GM18873 (cell line): ENCODE measurements around the gene CCS.
"Not testable (repeated sequence)": the region's sequence is repeated elsewhere in the genome, so short reads cannot be mapped to it uniquely, and the experiment has no call there.

Experiments
- ATAC-seq: cut with Tn5 transposase; IDR thresholded peaks from one replicate; pipeline ENCODE4 v1.9.1; 2021; ENCODE audit warnings: mild to moderate bottlenecking, moderate library complexity, moderate number of reproducible peaks; ENCODE audit not compliant: unreplicated experiment, low FRiP score

CCS gene

DNA sequence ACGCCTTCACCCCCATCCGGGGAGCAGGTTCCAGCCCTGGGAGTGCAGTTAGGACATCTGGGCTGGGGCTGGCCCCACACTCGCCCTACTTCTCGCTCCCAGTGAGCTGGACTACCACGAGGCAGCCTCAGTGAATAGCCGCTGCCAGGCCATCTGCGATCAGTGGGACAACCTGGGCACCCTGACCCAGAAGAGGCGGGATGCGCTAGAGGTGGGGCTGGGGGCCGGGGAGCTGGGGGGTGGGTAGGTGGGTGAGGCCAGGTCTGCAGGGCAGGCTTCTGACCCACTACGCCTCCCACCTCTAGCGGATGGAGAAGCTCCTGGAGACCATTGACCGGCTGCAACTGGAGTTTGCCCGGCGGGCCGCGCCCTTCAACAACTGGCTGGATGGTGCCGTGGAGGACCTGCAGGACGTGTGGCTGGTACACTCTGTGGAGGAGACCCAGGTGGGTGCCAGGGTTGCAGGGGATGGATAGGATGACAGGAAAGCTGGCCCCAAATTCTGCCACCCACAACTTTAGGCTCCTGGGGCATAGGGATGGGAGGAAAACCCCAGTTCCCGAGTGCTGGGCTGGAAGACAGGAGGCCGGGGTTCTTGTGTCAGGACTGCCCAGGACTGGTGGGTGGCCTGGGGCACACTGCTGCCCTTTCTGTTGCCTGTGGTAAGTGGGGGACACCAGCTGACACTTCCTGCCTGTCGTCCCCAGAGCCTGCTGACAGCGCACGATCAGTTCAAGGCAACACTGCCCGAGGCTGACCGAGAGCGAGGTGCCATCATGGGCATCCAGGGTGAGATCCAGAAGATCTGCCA, 32.9 kb upstream of the CCS start:
- ATAC-seq = no peak

DNA sequence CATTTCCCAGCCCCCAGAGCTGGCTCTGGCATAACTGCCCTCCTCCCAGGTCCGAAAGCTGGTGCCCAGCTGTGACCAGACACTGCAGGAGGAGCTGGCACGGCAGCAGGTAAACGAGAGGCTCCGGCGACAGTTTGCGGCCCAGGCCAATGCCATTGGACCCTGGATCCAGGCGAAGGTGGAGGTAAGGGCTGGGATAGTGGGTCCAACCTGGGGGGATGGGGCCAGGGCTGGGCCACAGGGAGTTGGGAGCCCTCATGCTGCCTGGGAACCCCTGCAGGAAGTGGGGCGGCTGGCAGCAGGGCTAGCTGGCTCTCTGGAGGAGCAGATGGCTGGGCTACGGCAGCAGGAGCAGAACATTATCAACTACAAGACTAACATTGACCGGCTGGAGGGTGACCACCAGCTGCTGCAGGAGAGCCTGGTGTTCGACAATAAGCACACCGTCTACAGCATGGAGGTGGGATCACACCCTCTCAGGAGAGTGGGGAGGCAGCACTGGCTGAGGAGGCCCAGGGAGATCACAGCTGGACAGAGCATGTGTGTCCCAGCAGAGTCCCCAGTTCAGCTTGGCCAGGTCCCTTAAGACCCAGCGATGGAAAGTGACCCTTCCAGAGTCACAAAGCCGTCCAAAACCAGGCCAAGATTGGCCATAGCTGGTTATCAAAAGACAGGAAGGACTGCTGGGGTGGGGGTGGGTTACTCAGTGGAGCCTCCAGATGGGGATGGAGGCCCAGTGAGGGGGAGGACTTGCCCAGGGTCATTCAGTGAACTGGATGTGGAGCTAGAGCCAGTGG, 31.6 kb upstream of the CCS start:
- no peak for ATAC-seq

- ATAC-seq = no peak
Measured at GRCh38 chr11:66561975-66562248, 31.1 kb upstream of the CCS start.

- no peak for ATAC-seq
Measured at GRCh38 chr11:66562275-66562674, 30.7 kb upstream of the CCS start.

DNA sequence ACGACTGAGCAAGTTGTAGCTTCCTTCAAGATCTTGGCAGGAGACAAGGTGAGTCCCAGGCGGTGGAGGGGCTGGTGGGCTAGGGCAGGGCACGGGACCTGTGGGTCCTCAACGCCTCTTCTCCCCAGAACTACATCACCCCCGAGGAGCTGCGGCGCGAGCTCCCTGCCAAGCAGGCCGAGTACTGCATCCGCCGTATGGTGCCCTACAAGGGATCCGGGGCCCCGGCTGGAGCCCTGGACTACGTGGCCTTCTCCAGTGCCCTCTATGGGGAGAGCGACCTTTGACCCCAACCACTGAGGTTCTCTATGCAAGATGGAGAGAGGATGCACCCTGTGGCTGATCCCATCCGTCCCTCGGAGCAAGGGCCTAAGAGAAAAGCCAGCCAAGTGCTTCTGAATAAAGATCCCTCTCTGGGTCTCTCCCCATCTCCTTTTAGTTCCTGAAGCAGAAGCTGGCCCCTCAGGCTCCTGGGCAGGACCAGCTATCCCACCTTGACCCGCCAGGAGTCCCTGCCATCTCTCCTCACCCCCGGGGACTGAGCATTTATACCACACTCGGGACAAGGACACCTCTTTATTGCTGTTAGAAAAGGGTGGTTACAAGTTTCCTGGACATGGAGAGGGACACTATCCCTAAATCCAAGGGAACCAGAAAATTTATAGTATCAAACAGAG, 29.9 kb upstream of the CCS start:
- no peak for ATAC-seq

DNA sequence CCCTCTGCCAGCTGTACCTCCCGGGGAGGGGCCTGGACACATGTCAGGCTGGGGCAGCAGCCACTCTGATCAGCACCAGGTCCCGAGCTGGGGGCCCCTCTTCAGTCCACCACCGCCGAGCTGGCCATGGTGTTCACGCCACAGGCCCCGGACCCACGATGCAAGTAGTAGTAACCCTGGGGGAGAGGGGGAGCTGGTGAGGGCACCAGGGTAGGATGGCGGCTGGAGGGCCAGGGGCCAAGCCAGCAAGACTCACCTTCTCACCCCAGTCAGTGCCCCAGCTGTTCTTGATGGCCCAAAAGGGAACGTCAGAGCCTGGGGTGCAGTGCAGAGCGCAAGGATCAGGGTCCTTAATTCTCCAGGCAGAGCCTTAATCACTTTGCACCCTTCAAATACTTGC, 29.2 kb upstream of the CCS start:
- ATAC-seq = no peak

- ATAC-seq = no peak
Measured at GRCh38 chr11:66564538-66564937, 28.4 kb upstream of the CCS start.

- ATAC-seq = no peak
Measured at GRCh38 chr11:66564984-66565383, 28.0 kb upstream of the CCS start.

DNA sequence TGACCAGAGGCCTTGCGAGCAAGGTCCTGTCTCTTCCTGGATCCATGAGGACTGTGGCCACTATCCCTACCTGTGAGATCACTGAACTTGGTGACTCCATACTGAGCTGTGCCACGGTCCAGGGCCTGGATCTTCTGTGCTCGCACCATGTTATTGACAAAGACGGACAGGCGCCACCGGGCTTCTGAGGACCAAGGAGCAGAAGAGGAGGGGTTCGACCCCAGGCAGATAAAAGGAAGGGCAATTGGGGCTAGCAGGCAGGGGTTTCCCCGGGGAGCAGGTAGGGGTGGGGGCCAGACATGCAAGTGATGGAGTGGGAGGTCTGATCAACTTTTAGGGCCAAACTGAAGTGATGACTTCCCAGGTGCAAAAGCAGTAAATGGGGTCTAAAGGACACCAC, 26.8 kb upstream of the CCS start:
- ATAC-seq = no peak

DNA sequence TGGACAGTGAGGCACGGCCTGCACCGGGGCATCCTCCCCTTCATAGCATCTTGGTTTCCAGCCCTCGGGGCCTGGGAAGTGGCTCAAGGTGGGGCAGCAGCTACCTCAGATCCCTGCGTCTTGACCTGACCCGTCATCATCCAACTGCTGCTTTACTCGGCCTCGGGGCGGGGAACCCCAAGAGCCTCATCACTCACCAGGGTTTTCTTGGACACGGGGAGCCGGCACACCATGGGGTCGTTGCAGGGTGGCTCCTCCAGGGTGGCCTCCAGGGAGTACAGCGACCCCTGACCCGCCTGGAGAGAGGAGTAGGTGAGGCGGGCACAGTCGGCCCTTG, 25.2 kb upstream of the CCS start:
- no peak for ATAC-seq

DNA sequence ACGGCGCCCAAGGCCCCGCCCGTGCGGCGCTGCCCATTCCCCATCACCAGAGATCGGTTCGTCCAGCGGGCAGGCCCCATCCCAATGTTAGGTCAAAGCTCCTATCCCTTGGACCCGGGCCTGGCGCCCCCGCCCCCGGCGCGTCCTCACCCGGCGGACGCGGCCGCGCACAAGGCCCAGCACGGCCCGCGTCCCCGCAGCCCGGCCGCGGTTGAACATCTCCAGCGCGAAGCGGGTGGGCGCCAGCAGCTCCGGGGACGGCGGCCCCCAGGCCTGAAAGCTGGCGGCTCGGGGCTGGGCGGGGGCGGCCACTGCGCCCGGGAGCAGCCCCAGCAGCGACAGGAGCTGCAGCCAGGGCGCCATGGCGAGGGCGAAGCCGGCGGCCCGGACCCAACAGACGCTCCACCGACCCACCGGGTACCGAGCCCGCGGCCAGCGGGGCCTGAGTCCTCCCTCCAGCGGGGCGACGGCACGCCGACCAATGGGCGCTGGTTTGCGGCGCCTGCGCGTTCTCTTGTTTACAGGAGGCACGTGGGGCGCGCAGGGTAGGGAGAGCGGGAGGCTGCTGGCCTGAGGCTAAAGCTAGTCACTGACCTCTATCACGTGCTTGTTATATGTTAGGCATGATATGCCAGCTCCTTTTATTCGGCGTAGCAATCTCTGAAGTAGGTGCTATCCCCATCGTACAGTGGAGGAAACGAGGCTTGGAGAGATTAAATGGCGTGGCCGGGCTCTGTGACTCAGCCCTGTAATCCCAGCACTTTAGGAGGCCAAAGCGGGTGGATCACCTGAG, 24.7 kb upstream of the CCS start, which contains the start of gene CTSF:
TSS of gene CTSF (minus strand) at position 483 of the 793 bp plus-strand sequence. CDS start at position 363, 120 bp downstream.
- no peak for ATAC-seq

GRCh38 chr11:66569076-66569475, 23.9 kb upstream of the CCS start:
- ATAC-seq = no peak

DNA sequence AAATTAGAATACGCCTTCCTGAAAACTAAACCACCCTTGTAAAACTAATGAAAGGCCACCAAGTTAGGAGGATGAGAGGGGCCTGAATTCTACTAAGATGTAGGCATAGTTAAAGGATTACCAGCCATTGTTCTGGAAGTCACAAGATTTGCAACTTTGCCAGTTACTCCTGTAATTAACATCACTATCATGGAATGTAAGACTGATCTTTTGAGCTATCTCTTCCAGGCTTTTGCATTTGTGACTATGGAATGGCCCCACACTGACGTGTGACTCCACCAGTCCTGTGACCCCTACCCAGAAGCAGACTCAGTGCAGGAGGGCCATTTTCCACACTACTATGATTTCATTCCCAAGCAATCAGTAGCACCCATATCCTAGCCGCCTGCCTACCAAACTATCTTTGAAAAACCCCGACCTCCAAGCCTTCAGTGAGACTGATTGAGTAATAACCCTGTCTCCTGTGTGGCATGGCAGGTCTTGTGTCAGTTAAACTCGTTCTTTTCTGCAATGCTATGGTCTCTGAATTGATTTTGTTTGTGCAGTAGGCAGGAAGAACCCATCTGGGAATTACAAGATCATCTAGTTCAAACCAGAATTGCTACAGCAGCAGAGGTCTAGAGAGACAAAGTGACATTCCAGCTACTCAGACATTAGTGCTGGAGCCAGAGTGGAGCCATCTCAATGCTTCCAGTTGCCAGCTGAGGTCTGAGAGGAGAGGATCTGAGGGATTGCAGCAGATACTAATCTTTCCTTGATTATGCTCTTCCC, 22.7 kb upstream of the CCS start:
- no peak for ATAC-seq

DNA sequence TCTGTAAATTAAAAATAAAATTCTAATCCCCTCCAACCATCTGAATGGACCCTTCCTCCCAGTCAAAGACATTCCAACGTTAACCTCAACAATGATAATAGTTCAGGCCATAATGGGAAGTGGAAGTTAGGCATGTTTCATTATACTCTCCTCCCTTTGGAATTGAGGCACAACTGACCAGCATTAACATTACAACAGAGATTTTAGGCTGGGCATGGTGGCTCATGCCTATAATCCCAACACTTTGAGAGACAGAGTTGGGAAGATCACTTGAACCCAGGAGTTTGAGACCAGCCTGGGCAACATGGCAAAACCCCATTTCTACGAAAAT, 22.2 kb upstream of the CCS start:
- no peak for ATAC-seq

DNA sequence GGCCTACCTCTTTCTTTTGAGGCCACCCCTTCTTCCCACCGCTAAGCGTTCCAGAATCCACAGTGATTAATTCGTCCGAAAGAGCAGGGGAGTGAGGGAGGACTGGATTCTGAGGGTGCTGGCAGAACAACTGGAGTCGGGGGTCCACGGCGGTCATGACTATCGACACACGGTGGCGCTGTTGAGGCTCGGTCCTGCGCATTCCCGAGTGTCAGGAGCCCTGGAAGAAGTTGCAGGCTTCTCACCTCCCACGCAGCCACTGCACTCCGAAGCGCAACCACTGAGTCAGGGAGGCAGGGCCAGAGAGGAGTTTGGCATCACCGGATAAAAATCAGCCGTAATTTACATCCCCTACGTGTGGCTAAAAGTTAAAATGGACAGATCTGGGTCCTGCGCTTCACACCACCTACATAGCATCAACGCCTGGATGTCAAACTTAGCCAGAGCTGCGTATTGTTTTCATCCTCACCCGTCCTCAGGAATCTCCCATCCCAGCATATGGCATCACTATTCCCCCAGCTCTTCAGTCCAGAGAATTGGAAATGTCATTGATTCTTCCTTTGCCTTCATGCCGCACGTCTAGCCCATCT, 13.9 kb upstream of the CCS start:
- no peak for ATAC-seq

- ATAC-seq = no peak
Measured at GRCh38 chr11:66580803-66581202, 12.2 kb upstream of the CCS start.

DNA sequence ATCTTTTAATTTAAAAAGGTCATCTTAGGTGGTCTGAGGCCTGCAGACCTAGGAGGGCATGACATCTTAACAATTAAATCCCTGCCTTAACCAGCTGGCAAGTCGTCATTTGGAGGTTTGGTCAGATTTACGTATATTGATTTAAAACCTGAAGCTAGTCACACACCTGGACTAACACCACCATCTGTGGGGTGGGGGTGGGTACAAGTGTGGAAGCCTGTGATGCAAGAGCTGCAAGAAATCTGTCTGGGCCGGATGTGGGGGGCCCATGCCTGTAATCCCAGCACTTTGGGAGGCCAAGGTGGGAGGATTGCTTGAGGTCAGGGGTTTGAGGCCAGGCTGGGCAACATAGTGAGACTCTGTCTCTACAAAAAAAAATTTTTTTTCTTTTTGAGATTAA, 11.7 kb upstream of the CCS start:
- ATAC-seq = no peak

- not testable (repeated sequence) for ATAC-seq
Measured at GRCh38 chr11:66582565-66583147, 10.3 kb upstream of the CCS start.

DNA sequence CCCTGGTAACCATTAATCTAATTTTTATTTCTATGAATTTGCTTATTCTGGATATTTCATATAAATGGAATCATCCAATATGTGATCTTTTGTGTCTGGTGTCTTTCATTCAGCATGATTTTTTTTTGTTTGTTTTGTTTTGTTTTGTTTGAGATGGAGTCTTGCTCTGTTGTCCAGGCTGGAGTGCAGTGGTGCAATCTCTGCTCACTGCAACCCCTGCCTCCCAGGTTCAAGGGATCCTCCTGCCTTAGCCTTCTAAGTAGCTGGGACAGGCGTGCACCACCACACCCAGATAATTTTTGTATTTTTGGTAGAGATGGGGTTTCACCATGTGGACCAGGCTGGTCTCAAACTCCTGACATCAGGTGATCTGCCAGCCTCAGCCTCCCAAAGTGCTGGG, 7.5 kb upstream of the CCS start:
- ATAC-seq = not testable (repeated sequence)
